ENCODE measurements around the gene ZNF785.
"Not testable (repeated sequence)": the region's sequence is repeated elsewhere in the genome, so short reads cannot be mapped to it uniquely, and the experiment has no call there.

Gene ZNF785

GRCh38 chr16:30585400-30586191 lies at the start of gene ZNF785:
TSS of gene ZNF785 (minus strand) at chr16:30585697. CDS start at chr16:30585611, 86 bp downstream.
- peak; percentile 99 for DNase-seq

GRCh38 chr16:30633526-30633925 lies 48.0 kb upstream of the ZNF785 start:
- no peak for DNase-seq

GRCh38 chr16:30632454-30632853 lies 47.0 kb upstream of the ZNF785 start:
- DNase-seq = not testable (repeated sequence)

GRCh38 chr16:30628628-30629540 lies 43.4 kb upstream of the ZNF785 start:
- DNase-seq = peak; percentile 82

GRCh38 chr16:30626236-30626635 lies 40.7 kb upstream of the ZNF785 start:
- DNase-seq = no peak

- no peak for DNase-seq
Measured at GRCh38 chr16:30623536-30624283, 38.2 kb upstream of the ZNF785 start.

- DNase-seq = no peak
Measured at GRCh38 chr16:30622455-30623032, 37.0 kb upstream of the ZNF785 start.

GRCh38 chr16:30621765-30622164 lies 36.3 kb upstream of the ZNF785 start:
- no peak for DNase-seq

- no peak for DNase-seq
Measured at GRCh38 chr16:30620169-30620568, 34.7 kb upstream of the ZNF785 start.

GRCh38 chr16:30619638-30620037 lies 34.1 kb upstream of the ZNF785 start:
- DNase-seq = no peak

GRCh38 chr16:30619202-30619601 lies 33.7 kb upstream of the ZNF785 start:
- no peak for DNase-seq

- DNase-seq = peak; percentile 87
Measured at GRCh38 chr16:30615358-30616091, 30.0 kb upstream of the ZNF785 start.

- DNase-seq = peak; percentile 94
Measured at GRCh38 chr16:30609926-30610839, 24.7 kb upstream of the ZNF785 start, which contains the start of gene ZNF689. TSS of gene ZNF689 (minus strand) at chr16:30610389. CDS start at chr16:30610041, 348 bp downstream.

GRCh38 chr16:30609002-30609925 lies 23.8 kb upstream of the ZNF785 start:
- peak; percentile 17 for DNase-seq

- no peak for DNase-seq
Measured at GRCh38 chr16:30606004-30606403, 20.5 kb upstream of the ZNF785 start.

GRCh38 chr16:30605158-30605557 lies 19.7 kb upstream of the ZNF785 start:
- no peak for DNase-seq

GRCh38 chr16:30604316-30604947 lies 18.9 kb upstream of the ZNF785 start:
- DNase-seq = no peak

- no peak for DNase-seq
Measured at GRCh38 chr16:30603945-30604315, 18.4 kb upstream of the ZNF785 start.

Measured in SHP77 treated with DMSO at 0.1 percent for 48 hours (cell line).